GM19099 (cell line): ENCODE measurements around the gene ACKR4.

Experiments
- POLR2A ChIP-seq: IDR thresholded peaks from 3 replicates; pipeline ENCODE4 v1.6.1; 2011; ENCODE audit warnings: low read depth; ENCODE audit not compliant: insufficient read length; ENCODE audit errors: extremely low read depth

Gene ACKR4

DNA sequence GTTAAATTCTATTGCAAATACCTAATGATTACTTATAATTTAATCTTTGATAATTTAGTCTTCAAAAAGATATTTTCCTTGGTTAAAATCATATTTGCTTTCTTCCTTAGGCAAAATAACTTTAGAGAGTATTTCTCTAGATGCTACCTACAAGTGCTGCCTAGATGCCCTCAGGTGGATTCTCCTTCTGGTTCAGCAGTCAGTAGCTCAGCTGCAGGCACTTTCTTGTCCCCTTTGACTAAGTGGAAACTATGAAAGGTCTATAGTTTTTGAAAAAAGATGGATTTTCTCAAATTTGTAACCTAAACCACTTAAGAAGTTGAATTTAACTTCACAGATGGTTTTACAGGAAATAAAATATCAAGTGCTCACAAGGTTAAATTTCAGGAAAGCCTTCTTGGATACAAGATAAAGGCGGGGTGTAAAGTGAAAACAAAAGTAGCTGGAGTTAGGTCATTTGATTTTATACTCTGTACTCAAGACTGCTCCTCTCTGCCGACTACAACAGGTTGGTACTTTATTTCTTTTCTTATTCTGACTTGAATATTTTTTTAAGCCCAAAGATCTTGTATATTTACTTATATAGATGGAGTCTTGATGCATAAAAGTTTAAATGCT lies at the start of gene ACKR4:
Gene ACKR4 (plus strand): TSS at position 455 of the 618 bp plus-strand sequence. CDS start 3,128 bp downstream, outside the sequence.
- no peak for TF ChIP-seq POLR2A

DNA sequence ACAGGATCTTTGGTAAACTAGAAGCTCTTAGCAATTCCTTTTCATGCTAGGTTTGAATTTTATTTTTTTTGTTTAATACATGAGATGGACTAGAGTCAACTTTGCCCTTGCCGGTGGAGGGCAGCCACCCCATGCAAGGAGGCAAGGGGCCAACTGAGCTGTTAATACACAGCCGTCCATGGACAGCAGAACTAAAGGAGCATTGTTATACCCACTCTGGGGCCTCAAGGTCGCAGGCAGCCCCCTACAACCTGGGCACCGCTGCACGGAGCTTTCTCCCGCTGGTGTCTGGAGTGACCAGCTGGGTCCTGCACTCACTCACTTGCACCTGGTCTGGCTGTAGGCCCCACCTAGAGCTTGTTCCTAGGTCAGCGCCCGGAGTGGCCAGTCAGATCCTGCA lies 47.9 kb upstream of the ACKR4 start:
- TF ChIP-seq POLR2A: no peak

- no peak for TF ChIP-seq POLR2A
Measured at GRCh38 chr3:132549890-132550578, 47.0 kb upstream of the ACKR4 start.

GRCh38 chr3:132550579-132551305 lies 46.3 kb upstream of the ACKR4 start:
- TF ChIP-seq POLR2A: no peak

- no peak for TF ChIP-seq POLR2A
Measured at GRCh38 chr3:132553826-132554225, 43.2 kb upstream of the ACKR4 start.

GRCh38 chr3:132554437-132554836 lies 42.6 kb upstream of the ACKR4 start:
- TF ChIP-seq POLR2A: no peak

DNA sequence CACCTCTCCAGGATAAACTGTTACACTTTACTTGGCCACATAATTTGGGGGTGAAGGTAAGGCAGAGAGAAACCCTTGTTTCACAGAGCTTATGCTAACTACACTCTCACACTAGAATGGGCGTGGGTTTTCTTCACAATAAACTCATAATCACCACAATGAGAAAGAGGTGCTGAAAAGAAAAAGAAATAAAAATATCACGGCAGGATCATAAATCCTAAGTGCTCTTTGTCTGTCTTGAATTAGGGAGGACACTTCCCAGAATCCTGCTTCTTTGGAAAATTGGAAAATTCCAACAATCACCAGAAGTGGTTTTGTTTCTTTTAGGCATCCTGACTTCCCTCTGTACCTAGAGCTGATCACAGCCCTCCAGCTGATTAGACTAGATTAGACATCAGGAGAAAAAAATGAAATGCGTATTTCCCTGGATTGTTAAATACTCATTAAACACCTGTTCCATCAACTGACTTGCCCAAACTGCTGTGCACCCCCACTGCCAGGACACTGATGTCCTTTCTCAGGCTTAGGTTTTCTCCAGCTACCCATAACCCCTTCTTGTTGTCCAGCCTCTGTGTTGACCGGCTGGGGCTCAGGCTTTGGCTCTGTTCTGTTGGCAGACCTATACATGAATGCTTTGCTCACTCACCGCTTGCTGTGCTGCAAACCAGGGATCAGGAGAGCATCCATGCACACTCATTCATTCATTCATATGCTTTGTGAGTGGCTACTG lies 41.6 kb upstream of the ACKR4 start:
- no peak for TF ChIP-seq POLR2A

DNA sequence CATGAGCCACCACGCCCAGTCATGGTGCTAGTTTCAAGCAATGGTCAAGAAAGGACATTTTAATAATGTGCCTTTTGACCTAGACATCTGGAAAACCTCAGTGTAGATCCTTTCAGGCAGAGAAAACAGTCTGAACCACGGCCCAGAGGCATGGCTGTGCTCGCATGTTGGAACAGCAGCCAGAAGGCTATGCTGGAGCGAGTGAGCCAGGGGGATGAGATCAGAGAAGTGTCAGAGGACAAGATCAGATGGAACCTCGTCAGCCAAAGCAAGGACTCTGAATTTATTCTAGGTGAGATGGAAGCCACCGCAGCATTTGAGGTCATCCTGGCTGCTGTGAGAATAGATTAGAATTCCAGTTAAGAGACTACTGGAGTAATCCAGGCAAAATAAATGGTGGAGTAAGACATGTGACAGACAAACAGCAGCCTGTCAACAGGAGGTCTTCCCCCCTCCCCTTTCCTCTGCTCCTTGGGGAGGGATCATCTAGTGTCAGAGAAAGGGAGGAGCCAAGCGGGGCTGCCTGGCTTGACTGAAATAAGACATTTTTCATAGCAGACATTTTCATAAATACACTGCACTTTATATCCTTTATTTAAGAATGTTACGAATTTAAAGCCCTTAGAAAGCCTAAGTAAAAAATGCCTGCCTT lies 40.4 kb upstream of the ACKR4 start:
- TF ChIP-seq POLR2A: no peak

GRCh38 chr3:132561003-132561402 lies 36.1 kb upstream of the ACKR4 start:
- no peak for TF ChIP-seq POLR2A

DNA sequence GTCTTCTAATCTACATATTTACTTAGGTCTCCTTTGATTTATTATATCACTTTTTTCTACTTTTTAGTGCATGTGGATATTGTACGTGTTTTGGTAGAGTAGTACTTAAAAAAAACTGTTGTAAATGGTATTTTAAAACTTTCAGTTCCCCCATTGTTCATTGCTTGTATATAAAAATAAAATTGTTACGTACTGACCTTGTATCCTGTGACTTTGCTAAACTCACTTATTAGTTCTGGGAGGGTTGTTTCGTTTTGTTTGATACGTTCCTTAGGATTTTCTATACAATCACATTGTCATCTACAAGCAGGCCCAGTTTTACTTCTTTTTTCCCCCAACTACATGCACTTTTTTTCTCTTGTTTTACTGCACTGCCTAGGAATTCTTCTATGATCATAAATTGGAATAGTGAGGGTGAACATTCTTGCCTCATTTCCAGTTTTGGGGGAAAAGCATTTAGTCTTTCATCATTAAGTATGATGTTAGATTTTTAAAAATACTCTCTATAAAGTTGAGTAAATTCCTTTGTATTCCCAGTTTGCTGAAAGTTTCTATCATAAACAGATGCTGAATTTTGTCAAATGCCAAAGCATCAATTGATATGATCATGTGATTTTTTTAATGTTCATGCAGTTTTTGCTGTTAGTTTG lies 33.5 kb upstream of the ACKR4 start:
- TF ChIP-seq POLR2A: no peak

GRCh38 chr3:132564070-132564465 lies 33.0 kb upstream of the ACKR4 start:
- TF ChIP-seq POLR2A: no peak

- no peak for TF ChIP-seq POLR2A
Measured at GRCh38 chr3:132568422-132568821, 28.6 kb upstream of the ACKR4 start.

DNA sequence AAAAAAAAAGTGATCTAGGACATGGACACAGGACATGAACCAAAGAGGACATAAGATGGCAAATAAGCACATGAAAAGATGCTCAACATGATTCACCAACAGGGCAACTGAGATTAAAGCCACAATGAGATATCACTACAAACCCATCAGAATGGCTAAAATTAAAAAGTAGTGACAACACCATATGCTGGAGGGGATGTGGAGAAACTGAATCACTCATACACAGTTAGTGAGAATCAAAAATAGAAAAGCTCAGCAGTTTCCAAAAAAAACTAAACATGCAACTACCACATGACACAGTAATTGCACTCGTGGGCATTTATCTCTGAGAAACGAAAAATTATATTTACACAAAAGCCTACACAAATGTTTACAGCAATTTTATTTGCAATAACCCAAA lies 27.9 kb upstream of the ACKR4 start:
- TF ChIP-seq POLR2A: no peak

GRCh38 chr3:132569580-132569979 lies 27.5 kb upstream of the ACKR4 start:
- no peak for TF ChIP-seq POLR2A
